ENCODE data around the gene IQSEC1.
A peak's percentile ranks its signal among the peaks of the same experiment; 100 is the strongest.

The IQSEC1 gene

GRCh38 chr3:13047296-13048165 is 25.7 kb downstream of the IQSEC1 start:
- no peak for DNase-seq (ENCODE audit: low read depth)

GRCh38 chr3:13046569-13047274 is 26.5 kb downstream of the IQSEC1 start:
- no peak for DNase-seq (ENCODE audit: low read depth)

GRCh38 chr3:13045904-13046568 is 27.2 kb downstream of the IQSEC1 start:
- DNase-seq (ENCODE audit: low read depth), result no peak

- DNase-seq (ENCODE audit: low read depth), result no peak
Measured at GRCh38 chr3:13045241-13045903, 27.9 kb downstream of the IQSEC1 start.

GRCh38 chr3:13044496-13045240 is 28.6 kb downstream of the IQSEC1 start:
- DNase-seq (ENCODE audit: low read depth), result no peak

GRCh38 chr3:13043656-13044055 is 29.6 kb downstream of the IQSEC1 start:
- DNase-seq (ENCODE audit: low read depth), result no peak

- DNase-seq (ENCODE audit: low read depth), result no peak
Measured at GRCh38 chr3:13042715-13043271, 30.4 kb downstream of the IQSEC1 start.

- DNase-seq (ENCODE audit: low read depth), result no peak
Measured at GRCh38 chr3:13042127-13042701, 31.0 kb downstream of the IQSEC1 start.

GRCh38 chr3:13041113-13041776 is 32.0 kb downstream of the IQSEC1 start:
- no peak for DNase-seq (ENCODE audit: low read depth)

- peak; percentile 23 for DNase-seq (ENCODE audit: low read depth)
Measured at GRCh38 chr3:13040361-13041074, 32.7 kb downstream of the IQSEC1 start.

GRCh38 chr3:13039213-13039896 is 33.9 kb downstream of the IQSEC1 start:
- DNase-seq (ENCODE audit: low read depth), result no peak

GRCh38 chr3:13037458-13038117 is 35.6 kb downstream of the IQSEC1 start:
- DNase-seq (ENCODE audit: low read depth), result no peak

- DNase-seq (ENCODE audit: low read depth), result no peak
Measured at GRCh38 chr3:13034861-13035260, 38.4 kb downstream of the IQSEC1 start.

GRCh38 chr3:13034109-13034800 is 39.0 kb downstream of the IQSEC1 start:
- no peak for DNase-seq (ENCODE audit: low read depth)

- no peak for DNase-seq (ENCODE audit: low read depth)
Measured at GRCh38 chr3:13032206-13032605, 41.0 kb downstream of the IQSEC1 start.

- DNase-seq (ENCODE audit: low read depth), result no peak
Measured at GRCh38 chr3:13031621-13032020, 41.6 kb downstream of the IQSEC1 start.

- no peak for DNase-seq (ENCODE audit: low read depth)
Measured at GRCh38 chr3:13030684-13031083, 42.5 kb downstream of the IQSEC1 start.

All from stimulated activated CD8-positive, alpha-beta memory T cell treated with anti-CD3 and anti-CD28 coated beads, Interleukin-12 subunit alpha, Interleukin-12 subunit beta, amount 100 ng/mL, for 1 hour (primary cell).